Measurements from ENCODE around the gene MCAT.
"Not testable (repeated sequence)": the region's sequence is repeated elsewhere in the genome, so short reads cannot be mapped to it uniquely, and the experiment has no call there.

GRCh38 chr22:43145371-43145770 is 2.2 kb upstream of the MCAT start:
- not testable (repeated sequence) for TF ChIP-seq POLR2AphosphoS5 (IDR thresholded peaks at IDR 0.05; ENCODE audit: borderline replicate concordance, low read depth, low read length); EZH2 (IDR thresholded peaks at IDR 0.05)
